Calu3 (cell line): ENCODE results near the gene ZNF317. TPM values are rescaled to one million over a fixed set of nuclear protein-coding genes. Genes with fewer than 3 reads are reported as not detected.

Experiments used
- Bru-seq: library from RNA; stranded (reverse); fragments of 400-500 nt; gene quantifications from one replicate; lab custom pipeline; 2021; lab: Mats Ljungman, UMichigan
- BruChase-seq, 2 experiments: library from RNA; stranded (reverse); fragments of 400-500 nt; gene quantifications; one replicate each; lab custom pipeline; 2021; lab: Mats Ljungman, UMichigan
- BruUV-seq: library from RNA; stranded (reverse); fragments of 400-500 nt; replicated peaks from 2 replicates; lab custom pipeline; 2021; lab: Mats Ljungman, UMichigan
- CTCF ChIA-PET: fragments of 300-600 bp; sonication (Branson Sonifier 250); formaldehyde crosslinking; loops from one replicate; lab custom pipeline; 2022; ENCODE audit warnings: antibody characterized with exemption; lab: Charles Lee
- DNase-seq: peaks from one replicate; pipeline ENCODE4 v3.0.0; 2022
- H3K27ac Mint-ChIP-seq: one replicate; pipeline ENCODE4 v1.8.0; 2022; ENCODE audit warnings: mixed read lengths; ENCODE audit not compliant: unreplicated experiment
- H3K27me3 Mint-ChIP-seq: one replicate; pipeline ENCODE4 v1.8.0; 2022; ENCODE audit warnings: mixed read lengths; ENCODE audit not compliant: unreplicated experiment
- H3K36me3 Mint-ChIP-seq: one replicate; pipeline ENCODE4 v1.8.0; 2022; ENCODE audit warnings: mild to moderate bottlenecking, moderate library complexity, mixed read lengths; ENCODE audit not compliant: insufficient read depth, unreplicated experiment
- H3K4me1 Mint-ChIP-seq: one replicate; pipeline ENCODE4 v1.8.0; 2022; ENCODE audit warnings: mild to moderate bottlenecking, low read depth, mixed read lengths; ENCODE audit not compliant: unreplicated experiment
- H3K4me3 Mint-ChIP-seq: one replicate; pipeline ENCODE4 v1.8.0; 2022; ENCODE audit warnings: mild to moderate bottlenecking, low read depth, moderate library complexity, mixed read lengths; ENCODE audit not compliant: unreplicated experiment
- H3K9me3 Mint-ChIP-seq: one replicate; pipeline ENCODE4 v1.8.0; 2022; ENCODE audit warnings: low read depth, mixed read lengths; ENCODE audit not compliant: unreplicated experiment
- CTCF ChIP-seq: fragments of 200-600 bp; IDR thresholded peaks from one replicate; pipeline ENCODE4 v1.8.0; 2022; ENCODE audit warnings: antibody characterized with exemption; ENCODE audit not compliant: unreplicated experiment
- intact Hi-C: fragments of 100-400 bp; cut with micrococcal nuclease; formaldehyde crosslinking; loops from one replicate; pipeline ENCODE4 v1.10.0; 2022; ENCODE audit not compliant: unreplicated experiment
- long read RNA-seq: library from polyadenylated mRNA; stranded (forward); transcript quantifications from one replicate; pipeline ENCODE4 v2.0.0, GENCODE V29; 2022
- total RNA-seq: library from RNA; stranded (reverse); gene quantifications from 2 replicates; pipeline ENCODE4 v1.2.3, GENCODE V29; 2022

The ZNF317 gene
- 25.4 and 26.3 TPM in 2 replicates for total RNA-seq
- Bru-seq, nascent RNA, result percentile 89 among the genes with signal in this experiment
- percentile 80 among the genes with signal in this experiment for BruChase-seq, experiment 1, labeled RNA remaining after a 6-hour chase
- BruChase-seq, experiment 2, labeled RNA remaining after a 2-hour chase, result percentile 86 among the genes with signal in this experiment
- long read RNA-seq, full-length matches to known transcripts, result 12 of 20 reads
- long read RNA-seq, partial matches to known transcripts, result 0 of 20 reads
- long read RNA-seq, other reads (novel, unspliced or antisense), result 8 of 20 reads

GRCh38 chr19:9140159-9140874 is at the start of gene ZNF317:
Gene ZNF317, plus strand, starts transcription at chr19:9140397. Its CDS starts 15,620 bp downstream, at chr19:9156017.
- Mint-ChIP-seq H3K4me1 (no peaks in the 10 kb centered on the region), H3K36me3 (peaks cover 28% of the 10 kb centered on the region), H3K27ac (peak within 1 kb of the TSS; percentile 97), H3K27me3 (no peaks in the 10 kb centered on the region), H3K9me3 (peaks cover 3% of the 10 kb centered on the region), H3K4me3 (peak within 1 kb of the TSS; percentile 98)
- intact Hi-C loops, result loop anchor here (10.0 kb wide), 1 partner anchor 444 kb away; the partner anchor contains the start of gene ZNF121
- TF ChIP-seq CTCF, result no peak
- CTCF ChIA-PET, result no interaction called here
- BruUV-seq, result no TSS peak
- DNase-seq, result peak; percentile 81

DNA sequence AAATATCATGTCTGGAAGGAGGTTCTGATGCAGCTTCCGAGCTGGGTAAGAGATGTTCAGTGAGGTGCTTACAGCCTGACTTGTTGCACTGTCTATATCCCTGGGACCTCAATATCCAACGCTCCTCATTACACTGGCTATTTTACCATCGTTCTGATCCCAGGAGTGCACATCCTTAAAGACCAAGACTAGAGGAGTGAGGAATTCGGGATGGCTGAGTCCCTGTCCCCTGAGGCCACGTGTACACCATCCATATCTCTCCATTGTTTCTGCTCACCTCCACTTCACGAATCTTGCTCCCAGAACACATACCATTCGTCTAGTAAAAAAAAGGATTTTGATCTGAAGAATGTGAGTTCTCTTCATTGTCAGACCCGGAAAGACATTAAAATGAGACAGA is 32.8 kb upstream of the ZNF317 start, which contains the start of gene OR7G2:
TSS of gene OR7G2 (minus strand) at position 101 of the 400 bp plus-strand sequence. CDS start 4,232 bp downstream, outside the sequence.
- intact Hi-C loops, result no loop called here
- no peak for TF ChIP-seq CTCF
- no peak for DNase-seq
- no TSS peak for BruUV-seq
- peaks cover 5% of the 10 kb centered on the region for H3K36me3 Mint-ChIP-seq
- H3K27ac Mint-ChIP-seq, result no peak within 1 kb of the TSS
- CTCF ChIA-PET, result no interaction called here
- H3K9me3 Mint-ChIP-seq, result peaks cover 10% of the 10 kb centered on the region
- no peaks in the 10 kb centered on the region for H3K27me3 Mint-ChIP-seq
- no peak within 1 kb of the TSS for H3K4me3 Mint-ChIP-seq
- H3K4me1 Mint-ChIP-seq, result peaks cover 9% of the 10 kb centered on the region

GRCh38 chr19:9109959-9110358 is 30.2 kb upstream of the ZNF317 start:
- Mint-ChIP-seq H3K4me1 (peaks cover 7% of the 10 kb centered on the region), H3K36me3 (peaks cover 5% of the 10 kb centered on the region), H3K27ac (no peak overlapping the region), H3K4me3 (no peak overlapping the region), H3K9me3 (peaks cover 5% of the 10 kb centered on the region), H3K27me3 (no peaks in the 10 kb centered on the region)
- no peak for DNase-seq
- intact Hi-C loops, result no loop called here
- no peak for TF ChIP-seq CTCF
- CTCF ChIA-PET, result interaction anchor here (0.6 kb wide), 1 partner anchor 1013 kb away, joined by 3 read pairs; no protein-coding TSS in a partner anchor
- no TSS peak for BruUV-seq

DNA sequence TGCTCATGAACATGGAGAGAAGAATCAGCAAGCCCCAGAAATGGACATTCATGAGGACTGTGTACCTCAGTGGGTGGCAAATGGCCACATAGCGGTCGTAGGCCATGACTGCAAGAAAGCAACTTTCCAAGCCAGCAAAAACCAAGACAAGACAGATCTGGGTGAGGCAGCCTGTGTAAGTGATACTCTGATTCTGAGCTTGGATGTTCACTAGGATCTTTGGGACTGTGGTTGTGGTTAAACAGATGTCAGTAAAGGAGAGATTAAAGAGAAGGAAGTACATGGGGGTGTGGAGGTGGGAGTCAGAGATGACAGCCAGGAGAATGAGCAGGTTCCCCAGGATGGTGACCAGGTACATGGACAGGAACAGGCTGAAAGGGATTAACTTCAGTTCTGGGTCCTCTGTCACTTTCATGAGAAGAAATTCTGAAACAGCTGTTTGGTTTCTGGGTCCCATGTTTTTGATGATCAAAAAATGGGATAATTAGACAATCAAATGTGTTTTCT is 24.8 kb upstream of the ZNF317 start, which contains the start of gene OR7G1:
TSS of gene OR7G1 (minus strand) at position 457 of the 507 bp plus-strand sequence. CDS start at position 457, 0 bp downstream.
- H3K36me3 Mint-ChIP-seq, result no peaks in the 10 kb centered on the region
- BruUV-seq, result no TSS peak
- no peaks in the 10 kb centered on the region for H3K4me1 Mint-ChIP-seq
- intact Hi-C loops, result no loop called here
- no peaks in the 10 kb centered on the region for H3K27me3 Mint-ChIP-seq
- H3K9me3 Mint-ChIP-seq, result peaks cover 4% of the 10 kb centered on the region
- no peak within 1 kb of the TSS for H3K4me3 Mint-ChIP-seq
- no peak for TF ChIP-seq CTCF
- DNase-seq, result no peak
- CTCF ChIA-PET, result no interaction called here
- no peak within 1 kb of the TSS for H3K27ac Mint-ChIP-seq
